ENCODE measurements around the gene TRPM4.

GRCh38 chr19:49244256-49244655 is 86.7 kb downstream of the TRPM4 start:
- TF ChIP-seq, protein P1, sequence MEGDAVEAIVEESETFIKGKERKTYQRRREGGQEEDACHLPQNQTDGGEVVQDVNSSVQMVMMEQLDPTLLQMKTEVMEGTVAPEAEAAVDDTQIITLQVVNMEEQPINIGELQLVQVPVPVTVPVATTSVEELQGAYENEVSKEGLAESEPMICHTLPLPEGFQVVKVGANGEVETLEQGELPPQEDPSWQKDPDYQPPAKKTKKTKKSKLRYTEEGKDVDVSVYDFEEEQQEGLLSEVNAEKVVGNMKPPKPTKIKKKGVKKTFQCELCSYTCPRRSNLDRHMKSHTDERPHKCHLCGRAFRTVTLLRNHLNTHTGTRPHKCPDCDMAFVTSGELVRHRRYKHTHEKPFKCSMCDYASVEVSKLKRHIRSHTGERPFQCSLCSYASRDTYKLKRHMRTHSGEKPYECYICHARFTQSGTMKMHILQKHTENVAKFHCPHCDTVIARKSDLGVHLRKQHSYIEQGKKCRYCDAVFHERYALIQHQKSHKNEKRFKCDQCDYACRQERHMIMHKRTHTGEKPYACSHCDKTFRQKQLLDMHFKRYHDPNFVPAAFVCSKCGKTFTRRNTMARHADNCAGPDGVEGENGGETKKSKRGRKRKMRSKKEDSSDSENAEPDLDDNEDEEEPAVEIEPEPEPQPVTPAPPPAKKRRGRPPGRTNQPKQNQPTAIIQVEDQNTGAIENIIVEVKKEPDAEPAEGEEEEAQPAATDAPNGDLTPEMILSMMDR (IDR thresholded peaks at IDR 0.05): no peak
- TF ChIP-seq POLR2A (IDR thresholded peaks at IDR 0.05): no peak
